ES-I3 (cell line): ENCODE data around the gene CARNS1.

Experiments used
- H3K36me3 ChIP-seq: 2 replicates; pipeline ENCODE4 v1.6.1; 2013; ENCODE audit warnings: mild to moderate bottlenecking, low read length, control low read depth, moderate library complexity; ENCODE audit not compliant: insufficient read depth
- H3K4me1 ChIP-seq: 2 replicates; pipeline ENCODE4 v1.6.1; 2013; ENCODE audit warnings: mild to moderate bottlenecking, control low read depth, low read length; ENCODE audit not compliant: insufficient read depth
- H3K9ac ChIP-seq: 2 replicates; pipeline ENCODE4 v1.6.1; 2013; ENCODE audit warnings: low read depth, mild to moderate bottlenecking, low read length, moderate library complexity
- H3K9me3 ChIP-seq: 2 replicates; pipeline ENCODE4 v1.6.1; 2013; ENCODE audit warnings: mild to moderate bottlenecking, low read length, moderate library complexity; ENCODE audit not compliant: control insufficient read depth, insufficient read depth

Gene CARNS1

DNA sequence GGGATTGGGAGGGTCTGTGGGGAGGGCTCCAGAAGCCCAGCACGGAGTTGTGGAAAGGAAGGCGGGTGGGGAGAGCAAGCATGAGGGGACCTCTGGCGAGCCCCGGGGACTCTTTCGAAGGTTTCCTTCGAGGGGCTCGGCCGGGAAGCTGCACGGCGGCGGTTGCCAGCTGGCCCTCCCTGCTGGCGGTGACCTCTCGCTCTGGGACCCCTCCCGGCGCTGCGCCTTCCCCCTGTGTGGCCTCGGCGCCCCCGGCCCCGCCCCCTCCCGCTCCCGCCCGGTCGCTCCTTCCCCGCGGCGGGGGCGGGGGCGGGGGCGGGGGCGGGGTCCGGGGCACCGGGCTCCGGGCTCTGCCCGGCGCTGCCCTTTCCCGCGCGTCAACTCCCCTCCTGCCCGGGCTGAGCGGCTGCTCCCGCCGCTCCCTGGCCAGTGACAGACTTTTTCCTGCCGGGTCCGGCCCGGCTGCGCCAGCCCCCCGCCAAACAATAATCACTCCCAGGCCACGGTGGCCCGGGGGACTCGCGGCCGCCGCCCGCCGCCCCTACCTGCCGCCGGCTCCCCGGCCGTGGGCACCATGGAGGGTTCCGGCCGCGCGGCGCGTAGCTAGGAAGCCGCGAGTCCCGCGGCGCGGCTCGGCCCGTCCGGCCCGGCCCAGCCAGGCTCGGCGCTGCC is 43.0 kb upstream of the CARNS1 start:
- H3K9ac ChIP-seq = peak overlapping the region; percentile 66; the same call in 1 of the 2 replicates

DNA sequence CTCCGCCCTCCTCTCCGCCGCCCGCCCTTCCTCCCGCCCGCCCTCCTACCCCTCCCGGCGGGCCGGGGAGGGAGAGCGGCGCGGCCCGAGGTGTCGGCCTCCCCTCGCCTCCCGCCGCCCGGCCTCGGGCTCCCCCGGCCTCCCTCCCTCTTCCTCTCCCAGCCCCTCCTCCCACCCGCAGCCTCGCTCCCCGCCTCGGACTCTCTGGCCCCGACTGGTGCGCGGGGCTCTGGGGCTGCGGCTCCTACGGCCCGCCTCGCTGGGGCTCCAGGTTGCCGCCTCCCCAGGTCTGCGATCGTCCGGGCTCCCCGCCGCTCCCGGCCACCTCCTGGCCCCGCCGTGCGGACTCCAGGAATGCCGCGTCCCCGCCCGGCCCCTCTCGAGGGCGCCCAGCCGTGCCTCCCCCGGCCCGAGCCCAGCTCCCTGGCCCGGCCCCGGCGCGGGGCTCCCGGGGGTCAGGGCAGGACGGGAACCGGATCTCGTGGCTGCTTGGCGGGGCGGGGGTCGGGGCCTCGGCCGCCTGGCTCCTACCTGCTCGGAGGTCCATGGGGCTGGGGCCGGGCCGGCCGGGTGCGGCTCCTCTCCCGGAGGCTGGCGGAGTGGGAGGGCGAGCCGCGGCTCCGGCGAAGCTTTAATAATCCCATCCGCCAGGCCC is 42.4 kb upstream of the CARNS1 start, which contains the start of gene CLCF1:
Gene CLCF1 (minus strand): TSS at position 606 of the 655 bp plus-strand sequence. CDS start 59 bp downstream, at position 547.
- Histone ChIP-seq H3K9ac (peak within 1 kb of the TSS; percentile 66), H3K9me3 (no peaks in the 10 kb centered on the region), H3K36me3 (no peaks in the 10 kb centered on the region), H3K4me1 (peaks cover 21% of the 10 kb centered on the region; the same call in 1 of the 2 replicates)

More for the DNA sequence above, 43.0 kb upstream of the CARNS1 start:
- Histone ChIP-seq H3K4me1 (peaks cover 21% of the 10 kb centered on the region; the same call in 1 of the 2 replicates), H3K9me3 (no peaks in the 10 kb centered on the region), H3K36me3 (no peaks in the 10 kb centered on the region)

DNA sequence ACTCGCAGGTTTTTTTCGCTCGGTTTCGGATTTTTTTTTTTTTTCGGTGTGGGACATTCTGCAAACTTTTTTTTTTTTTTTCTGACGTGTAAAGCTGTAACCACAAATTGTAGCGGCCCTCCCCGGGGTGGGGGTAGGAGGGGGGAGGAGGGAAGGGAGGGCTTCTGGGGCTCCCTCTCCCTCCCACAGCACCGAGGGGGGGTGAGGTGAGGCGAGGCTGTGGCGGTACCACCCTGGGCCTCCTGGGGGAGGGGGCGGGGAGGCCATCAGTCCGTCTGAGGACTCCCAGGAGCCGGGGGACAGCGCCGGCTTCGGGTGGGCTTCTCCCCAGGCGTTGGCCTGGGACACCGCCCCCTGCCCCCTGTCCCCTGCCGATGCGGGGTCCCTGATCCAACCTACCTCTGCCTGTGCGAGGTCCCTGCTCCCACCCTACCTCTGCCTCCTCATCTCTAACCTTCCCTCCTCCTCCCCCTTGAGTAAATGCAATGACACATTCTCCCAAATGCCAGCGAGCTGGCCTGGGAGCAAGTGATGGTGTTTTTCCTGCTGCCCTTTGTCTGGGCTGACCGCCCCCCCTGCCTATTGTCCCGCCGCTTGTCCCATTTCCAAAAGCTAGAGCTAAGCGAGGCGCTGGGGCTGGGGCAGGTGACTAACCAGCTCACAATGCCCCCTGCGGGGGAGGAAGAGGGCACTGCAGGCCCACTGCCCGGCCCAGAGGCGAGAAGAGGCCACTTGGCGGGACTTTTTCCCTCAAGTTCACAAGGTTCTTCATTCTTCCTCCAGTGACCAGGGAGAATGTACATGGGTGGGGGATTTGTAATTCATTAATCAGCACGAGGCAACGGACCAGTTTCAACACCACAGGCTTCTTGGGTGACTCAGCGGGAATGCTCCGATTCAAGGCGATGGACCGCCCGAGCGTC is 41.6 kb upstream of the CARNS1 start:
- no peaks in the 10 kb centered on the region for H3K36me3 ChIP-seq
- H3K9ac ChIP-seq = peak overlapping the region; percentile 66
- peaks cover 24% of the 10 kb centered on the region; the same call in 1 of the 2 replicates for H3K4me1 ChIP-seq
- H3K9me3 ChIP-seq = no peaks in the 10 kb centered on the region

DNA sequence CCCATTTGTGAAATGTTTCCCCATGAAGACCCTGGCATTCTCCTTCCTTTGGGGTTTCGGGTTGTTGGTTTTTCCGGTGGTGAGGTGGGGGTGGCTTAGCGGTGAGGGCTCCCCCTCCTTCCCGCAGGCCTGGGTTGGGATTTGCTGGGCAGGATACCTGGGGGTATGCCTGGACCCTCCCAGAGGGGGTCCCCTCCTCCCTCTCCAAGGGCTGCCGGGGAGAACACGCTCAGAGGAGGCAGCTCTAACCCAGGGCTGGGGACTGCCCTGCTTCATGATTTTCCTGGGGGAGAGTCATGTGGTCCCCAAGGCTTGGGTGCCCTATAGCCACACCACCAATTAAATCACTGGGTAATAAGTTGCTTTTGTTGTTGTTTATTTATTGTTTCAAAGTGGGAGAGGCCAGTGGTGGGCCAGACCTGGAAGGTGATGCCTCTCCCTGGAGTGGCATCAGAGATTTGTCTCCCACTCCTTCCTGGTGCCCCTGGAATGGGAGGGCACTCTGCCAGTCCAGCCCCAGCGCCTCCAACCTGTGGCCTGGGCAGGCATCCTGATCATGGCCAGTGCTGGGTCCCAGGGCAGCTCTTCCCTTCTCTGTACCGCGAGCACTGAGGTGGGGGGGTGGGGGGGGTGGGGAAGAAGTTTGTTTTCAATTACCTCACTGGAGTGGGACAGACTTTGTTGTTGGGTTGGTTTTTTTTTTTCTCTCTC is 40.8 kb upstream of the CARNS1 start:
- Histone ChIP-seq H3K4me1 (peaks cover 32% of the 10 kb centered on the region; the same call in 1 of the 2 replicates), H3K9me3 (no peaks in the 10 kb centered on the region), H3K36me3 (no peaks in the 10 kb centered on the region), H3K9ac (peak overlapping the region; percentile 66)

DNA sequence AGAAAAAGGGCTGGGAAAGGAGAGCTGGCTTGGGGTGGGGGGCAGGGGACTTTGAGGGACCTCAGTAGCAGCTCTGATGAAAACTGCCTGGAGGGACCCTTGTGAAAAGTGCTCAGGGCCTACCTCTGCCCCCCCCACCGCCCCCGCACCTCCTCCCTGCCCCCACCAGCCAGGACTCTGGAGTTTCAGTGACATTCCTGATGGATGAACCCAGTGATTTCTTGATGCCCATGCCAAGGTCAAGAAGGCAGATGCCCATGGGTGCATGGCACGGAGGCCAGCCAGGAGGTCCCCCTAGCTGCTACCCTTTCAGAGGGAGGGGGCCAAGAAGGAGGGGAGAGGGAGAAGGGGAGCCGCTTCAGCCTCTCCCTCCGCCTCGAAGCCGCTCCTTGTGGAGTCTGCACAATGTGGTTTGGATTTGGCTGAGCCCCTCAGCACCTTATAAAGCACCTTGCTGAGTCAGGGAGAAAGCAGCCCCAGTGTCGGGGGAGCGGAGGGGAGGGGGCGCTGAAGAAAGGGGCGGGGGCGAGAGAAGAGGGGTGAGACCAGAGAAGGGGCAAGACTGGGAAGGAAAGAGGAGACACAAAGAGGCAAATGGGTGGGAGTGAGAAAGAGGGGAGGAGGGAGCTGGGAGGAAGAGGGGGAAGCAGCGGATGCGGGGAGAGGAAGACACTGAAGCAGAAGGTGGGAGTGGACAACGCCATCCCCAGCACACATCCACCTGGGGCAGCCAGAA is 40.0 kb upstream of the CARNS1 start:
- Histone ChIP-seq H3K4me1 (peaks cover 33% of the 10 kb centered on the region; the same call in 1 of the 2 replicates), H3K36me3 (no peaks in the 10 kb centered on the region), H3K9ac (peak overlapping the region; percentile 4; the same call in 1 of the 2 replicates), H3K9me3 (no peaks in the 10 kb centered on the region)

DNA sequence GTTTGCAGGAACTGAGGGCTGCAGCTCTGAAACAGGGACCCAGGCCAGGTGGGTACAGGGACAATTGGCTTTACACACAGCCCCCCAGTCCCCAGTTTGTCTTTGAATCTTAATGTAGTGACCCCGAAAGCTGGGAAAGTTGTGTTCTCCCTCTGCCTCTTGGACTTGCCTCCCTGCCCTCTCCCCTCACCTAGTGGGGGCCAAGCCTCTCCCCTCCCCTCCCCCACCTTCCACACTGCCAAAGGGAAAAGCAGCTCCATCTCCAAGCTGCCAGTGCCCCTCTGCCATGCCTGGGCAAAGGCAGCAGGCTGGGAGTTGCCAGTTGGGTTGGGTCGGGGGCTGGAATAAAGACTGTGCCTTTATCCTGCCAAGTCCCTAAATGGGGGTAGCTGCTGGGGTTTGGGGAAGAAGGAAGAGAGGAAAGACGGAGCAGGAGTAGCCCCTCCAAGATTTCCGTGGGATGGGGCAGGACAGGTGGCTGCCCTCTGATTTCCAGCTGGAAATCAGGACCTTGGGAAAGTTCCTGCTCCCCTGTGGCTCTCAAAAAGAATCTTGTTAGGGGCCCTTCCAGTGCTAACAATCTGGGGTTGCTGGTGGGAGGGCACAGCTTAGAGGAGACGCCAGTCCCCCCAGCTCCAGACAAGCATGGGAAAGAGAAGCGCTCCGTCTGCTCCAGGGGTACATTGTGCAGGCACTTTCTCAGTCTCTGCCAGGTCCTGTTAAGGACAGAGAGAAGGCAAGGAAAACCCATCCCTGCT is 39.2 kb upstream of the CARNS1 start:
- peak overlapping the region; percentile 4; the same call in 1 of the 2 replicates for H3K9ac ChIP-seq
- peaks cover 27% of the 10 kb centered on the region; the same call in 1 of the 2 replicates for H3K4me1 ChIP-seq
- H3K9me3 ChIP-seq = no peaks in the 10 kb centered on the region
- H3K36me3 ChIP-seq = no peaks in the 10 kb centered on the region

DNA sequence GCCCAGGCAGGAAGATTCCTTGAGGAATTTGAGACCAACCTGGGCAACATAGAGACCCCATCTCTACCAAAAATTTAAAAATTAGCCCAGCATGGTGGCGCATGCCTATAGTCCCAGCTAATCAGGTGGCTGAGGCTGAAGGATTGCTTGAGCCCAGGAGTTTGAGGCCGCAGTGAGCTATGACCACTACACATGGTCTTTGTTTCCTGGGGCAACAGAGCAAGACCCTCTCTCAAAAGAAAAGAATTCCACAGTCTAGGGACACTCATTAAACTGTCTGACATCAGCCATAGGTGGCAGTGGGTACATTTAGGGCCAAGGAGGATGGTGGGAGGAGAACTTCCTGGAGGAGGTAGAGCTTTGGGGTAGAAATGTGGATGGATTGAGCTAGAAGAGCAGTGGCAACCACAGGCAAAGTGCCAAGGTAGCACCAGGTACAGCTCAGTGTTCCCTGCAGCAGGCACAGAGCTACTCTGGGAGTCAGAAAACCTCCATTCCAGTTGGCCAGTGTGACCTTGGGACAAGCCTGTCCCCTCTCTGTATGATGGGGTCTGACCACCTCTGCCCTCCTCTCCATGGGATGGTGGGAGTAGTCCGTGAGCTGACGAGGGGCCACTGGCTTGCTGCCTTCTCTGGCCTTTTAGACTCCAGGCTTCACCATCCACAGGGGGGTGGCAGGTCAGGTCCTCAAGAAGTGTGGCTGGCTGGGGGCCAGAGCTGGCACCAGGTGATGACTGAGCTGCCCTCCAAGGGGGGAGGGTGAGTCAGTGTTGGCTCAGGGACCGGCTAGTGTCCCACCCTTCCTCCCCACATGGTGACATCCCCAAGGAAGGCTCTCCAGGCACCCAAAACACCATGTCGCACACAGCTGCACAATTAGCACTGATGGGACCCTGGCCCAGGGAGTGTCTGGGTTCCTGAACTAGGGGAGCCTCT is 38.3 kb upstream of the CARNS1 start:
- no peak overlapping the region for H3K9ac ChIP-seq
- no peaks in the 10 kb centered on the region for H3K36me3 ChIP-seq
- no peaks in the 10 kb centered on the region for H3K9me3 ChIP-seq
- peaks cover 20% of the 10 kb centered on the region; the same call in 1 of the 2 replicates for H3K4me1 ChIP-seq

DNA sequence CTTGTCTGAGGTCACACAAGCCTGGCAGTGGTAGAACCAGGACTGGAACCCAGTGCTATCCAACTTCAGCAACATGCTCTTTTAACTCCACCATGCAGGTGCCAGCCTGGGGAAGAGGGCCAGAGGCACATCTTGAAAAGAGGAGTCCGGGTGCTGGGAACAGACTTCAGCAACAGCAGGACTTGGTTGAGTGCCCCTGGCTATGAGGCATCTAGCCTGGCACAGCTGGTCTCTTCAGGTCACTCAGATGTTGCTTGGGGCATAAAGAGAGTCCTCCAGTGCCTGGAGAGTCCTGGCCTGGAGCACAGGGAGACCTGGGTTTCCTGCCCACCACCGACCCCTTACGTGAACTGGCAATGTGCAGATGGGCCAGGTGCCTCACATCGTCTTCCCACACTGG is 36.9 kb upstream of the CARNS1 start:
- H3K9me3 ChIP-seq = no peaks in the 10 kb centered on the region
- H3K4me1 ChIP-seq = peaks cover 20% of the 10 kb centered on the region; the same call in 1 of the 2 replicates
- no peaks in the 10 kb centered on the region for H3K36me3 ChIP-seq
- no peak overlapping the region for H3K9ac ChIP-seq

DNA sequence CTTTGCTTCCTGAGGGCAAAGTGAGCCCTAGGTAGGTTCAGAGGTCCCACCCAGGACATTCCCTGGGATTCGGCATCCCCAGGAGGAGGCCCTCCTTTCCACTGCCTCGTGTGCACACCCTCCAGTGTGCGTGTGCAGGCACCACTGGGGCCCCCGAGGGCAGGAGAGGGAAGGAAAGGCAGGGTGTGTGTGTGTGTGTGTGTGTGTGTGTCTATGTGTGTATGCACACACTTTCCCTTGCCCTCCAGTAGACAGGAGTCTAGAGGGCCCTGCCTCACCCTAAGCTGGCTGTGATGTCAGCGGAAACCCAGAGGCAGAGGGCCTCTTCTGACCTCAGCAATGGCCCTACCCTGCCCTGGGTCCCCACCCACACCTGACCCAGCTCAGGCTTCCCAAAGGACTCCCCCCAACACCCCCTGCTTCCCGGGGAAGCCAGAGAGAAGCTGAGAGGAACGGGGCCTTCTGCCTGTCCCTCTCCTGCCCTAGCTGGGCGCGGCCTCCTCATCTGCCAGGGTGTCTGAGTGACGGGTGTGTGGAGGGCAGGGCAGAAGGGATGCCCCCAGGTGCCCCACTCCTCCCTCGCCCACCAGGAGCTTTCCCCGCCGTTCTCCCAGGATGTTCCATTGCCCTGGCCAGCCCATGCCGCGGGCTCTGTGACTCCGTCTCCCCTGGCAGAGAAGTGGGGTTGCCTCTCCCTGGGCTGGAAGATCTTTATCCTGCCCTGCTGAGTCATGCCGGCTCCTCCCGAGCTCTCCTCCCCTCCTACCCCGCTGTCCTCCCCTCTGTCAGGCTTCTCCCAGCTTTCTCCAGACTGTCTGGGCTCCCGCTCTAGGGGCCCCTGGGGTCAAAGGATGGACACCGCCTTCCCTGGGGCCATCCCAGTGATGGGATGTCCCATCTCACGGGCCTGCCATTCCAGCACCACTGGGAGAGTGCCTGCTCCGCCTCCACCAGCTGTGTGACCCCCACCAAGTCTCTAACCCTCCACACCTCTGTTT is 36.1 kb upstream of the CARNS1 start:
- H3K36me3 ChIP-seq = no peaks in the 10 kb centered on the region
- H3K4me1 ChIP-seq = peaks cover 20% of the 10 kb centered on the region; the same call in 1 of the 2 replicates
- no peak overlapping the region for H3K9ac ChIP-seq
- no peaks in the 10 kb centered on the region for H3K9me3 ChIP-seq

DNA sequence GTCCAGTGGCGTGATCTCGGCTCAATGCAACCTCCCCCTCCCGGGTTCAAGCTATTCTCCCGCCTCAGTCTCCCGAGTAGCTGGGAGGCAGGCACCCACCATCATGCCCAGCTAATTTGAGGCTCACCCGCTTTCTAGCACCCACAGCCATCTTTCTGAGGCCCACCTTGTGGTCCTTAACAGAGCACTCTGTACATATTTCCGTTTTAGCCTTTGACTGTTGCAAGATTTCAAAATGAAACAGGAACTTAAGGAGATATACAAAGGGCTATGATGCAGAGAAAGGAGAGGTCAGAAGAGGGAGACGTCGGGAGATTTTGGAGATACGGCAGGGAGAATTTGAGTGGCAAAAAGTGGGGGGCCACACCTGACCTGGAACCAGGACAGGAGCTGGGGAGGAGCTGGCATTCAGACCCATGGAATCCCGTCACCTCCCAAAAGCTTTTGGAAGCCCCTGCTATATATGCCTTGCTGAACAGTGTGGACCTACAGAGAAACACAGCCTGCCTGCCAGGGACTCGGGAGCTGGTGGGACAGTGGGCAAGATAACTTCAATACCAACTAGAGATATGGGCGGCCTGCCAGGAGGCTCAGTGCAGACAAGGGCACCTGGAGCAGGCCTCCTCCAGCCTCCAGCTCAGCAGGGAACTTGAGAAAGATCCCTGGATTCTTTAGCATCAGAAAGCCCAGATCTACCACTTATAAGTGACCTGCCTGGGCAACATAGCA is 34.1 kb upstream of the CARNS1 start:
- Histone ChIP-seq H3K36me3 (no peaks in the 10 kb centered on the region), H3K9me3 (no peaks in the 10 kb centered on the region), H3K9ac (no peak overlapping the region), H3K4me1 (peaks cover 19% of the 10 kb centered on the region; the same call in 1 of the 2 replicates)
